ENCODE data around the gene MICU1. TPM values are rescaled to one million over a fixed set of nuclear protein-coding genes. Genes with fewer than 3 reads are reported as not detected.

MICU1 gene
- polyA plus RNA-seq, 1 of the 3 experiments (the other 2 are of a cell fraction): 24.6 TPM

GRCh38 chr10:72612203-72612826 lies 13.6 kb downstream of the MICU1 start:
- Histone ChIP-seq H3K36me3 (replicated peaks in 1 of 2; ENCODE audit: control insufficient read depth in 1 of 2, insufficient read depth in 2 of 2, low read length in 1 of 2) (peaks cover 0 to 9% of the 10 kb centered on the region in 2 experiments), H3K9me2 (no peaks in the 10 kb centered on the region), H3K9ac (no peak overlapping the region; the same call in 1 of the 2 replicates), H3K27me3 (ENCODE audit: insufficient read depth) (no peaks in the 10 kb centered on the region), H3K4me2 (peak overlapping the region; percentile 57), H3K27ac (ENCODE audit: low read depth in 2 of 2, low read length in 1 of 2) (peak overlapping the region; percentile 11 to 84; a peak in 3 of 4 replicates), H2AFZ (ENCODE audit: low read depth) (peak overlapping the region; percentile 19; the same call in 1 of the 2 replicates), H3F3A (replicated peaks; ENCODE audit: insufficient read depth) (peaks cover 4% of the 10 kb centered on the region), H3K4me1 (ENCODE audit: control insufficient read depth in 1 of 2, insufficient read depth in 2 of 2, low read depth in 1 of 2, low read length in 1 of 2) (peaks cover 2 to 8% of the 10 kb centered on the region in 2 experiments; a peak in 3 of 4 replicates), H3K9me3 (no peaks in the 10 kb centered on the region), H3K4me3 (ENCODE audit: low read depth in 2 of 2, low read length in 1 of 2) (no peak overlapping the region), H4K20me1 (ENCODE audit: insufficient read depth) (no peaks in the 10 kb centered on the region), H3K79me2 (ENCODE audit: insufficient read depth) (peaks cover 34% of the 10 kb centered on the region)
- TF ChIP-seq TEAD4 (IDR thresholded peaks at IDR 0.05; ENCODE audit: borderline replicate concordance, insufficient read depth) (no peak), CHD2 (IDR thresholded peaks at IDR 0.05; ENCODE audit: low read length, partially characterized antibody) (no peak), NRF1 (IDR thresholded peaks at IDR 0.05; ENCODE audit: low read depth, low read length) (no peak), EZH2phosphoT487 (IDR thresholded peaks at IDR 0.05; ENCODE audit: borderline replicate concordance, low read depth) (no peak), GABPA (IDR thresholded peaks at IDR 0.05; ENCODE audit: low read depth) (no peak), CTCF (IDR thresholded peaks at IDR 0.05) (no peak), NFIC (IDR thresholded peaks at IDR 0.05; ENCODE audit: borderline replicate concordance) (peak; percentile 61; the same call in 1 of the 2 replicates), YY1 (IDR thresholded peaks at IDR 0.05; ENCODE audit: low read depth) (no peak), SIN3A (IDR thresholded peaks at IDR 0.05; ENCODE audit: borderline replicate concordance, low read depth, low read length) (no peak), JUND (IDR thresholded peaks at IDR 0.05) (no peak), MXI1 (IDR thresholded peaks at IDR 0.05; ENCODE audit: low read depth, low read length) (0 out of 2 replicates have a peak, but pooled peaks have one; percentile 8), FOXM1 (IDR thresholded peaks at IDR 0.05; ENCODE audit: low read depth) (no peak), RXRA (IDR thresholded peaks at IDR 0.05; ENCODE audit: borderline replicate concordance, low read depth) (no peak), RCOR1 (IDR thresholded peaks at IDR 0.05; ENCODE audit: low read length) (0 out of 2 replicates have a peak, but pooled peaks have one; percentile 25), USF2 (IDR thresholded peaks at IDR 0.05; ENCODE audit: borderline replicate concordance, low read depth, low read length) (no peak), MAX (IDR thresholded peaks at IDR 0.05; ENCODE audit: low read depth) (no peak), ELF1 (IDR thresholded peaks at IDR 0.05) (no peak), POLR2AphosphoS5 (IDR thresholded peaks at IDR 0.05; ENCODE audit: low read depth, low read length) (no peak), PBX3 (IDR thresholded peaks at IDR 0.05) (no peak; the same call in 1 of the 2 replicates), RAD21 (IDR thresholded peaks at IDR 0.05; ENCODE audit: low read length) (no peak), RFX5 (IDR thresholded peaks at IDR 0.05; ENCODE audit: low read length) (no peak)
- ChIA-PET CTCF (interaction anchor here (0.6 to 2.9 kb wide), 4 partner anchors 12 to 248 kb away, joined by 3 to 10 read pairs (median 4); no protein-coding TSS in a partner anchor), POLR2A (no interaction called here)
- 30% methylated on average over 3 of the region's 3 CpGs for WGBS (ENCODE audit: low lambda C conversion rate)
- DNase-seq: peak; percentile 46
